Erythroblast (primary cell): Measurements from ENCODE around the gene XPOT.

Source experiments
- GATA1 ChIP-seq: IDR thresholded peaks from 2 replicates; pipeline ENCODE4 v1.6.1; 2011; ENCODE audit warnings: low read depth, mild to moderate bottlenecking, control low read depth, low read length, moderate library complexity
- POLR2A ChIP-seq: IDR thresholded peaks from 2 replicates; pipeline ENCODE4 v1.6.1; 2011; ENCODE audit warnings: mild to moderate bottlenecking, low read length

DNA sequence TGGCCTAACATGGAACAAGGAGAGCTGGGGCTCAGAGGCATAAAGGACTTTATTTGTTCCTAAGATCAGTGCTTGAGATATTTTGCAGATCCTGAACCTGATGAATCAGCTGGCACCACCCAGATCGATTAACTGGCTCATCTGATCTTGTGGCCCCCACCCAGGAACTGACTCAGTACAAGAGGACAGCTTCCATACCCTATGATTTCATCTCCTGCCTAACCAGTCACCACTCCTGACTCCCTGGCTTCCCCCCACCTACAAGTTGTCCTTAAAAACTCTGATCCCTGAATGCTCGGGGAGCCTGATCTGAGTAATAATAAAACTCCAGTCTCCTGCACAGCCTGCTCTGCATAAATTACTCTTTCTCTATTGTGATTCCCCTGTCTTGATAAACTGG, 18.7 kb upstream of the XPOT start:
- no peak for TF ChIP-seq POLR2A
- no peak for TF ChIP-seq GATA1
